NCI-H1436 (cell line): Measurements from ENCODE around the gene ZNF695.
"Not testable (repeated sequence)": the region's sequence is repeated elsewhere in the genome, so short reads cannot be mapped to it uniquely, and the experiment has no call there.

Source experiments
- DNase-seq: peaks from one replicate; lab custom pipeline; 2025; lab: John Stamatoyannopoulos, UW

Gene ZNF695

DNA sequence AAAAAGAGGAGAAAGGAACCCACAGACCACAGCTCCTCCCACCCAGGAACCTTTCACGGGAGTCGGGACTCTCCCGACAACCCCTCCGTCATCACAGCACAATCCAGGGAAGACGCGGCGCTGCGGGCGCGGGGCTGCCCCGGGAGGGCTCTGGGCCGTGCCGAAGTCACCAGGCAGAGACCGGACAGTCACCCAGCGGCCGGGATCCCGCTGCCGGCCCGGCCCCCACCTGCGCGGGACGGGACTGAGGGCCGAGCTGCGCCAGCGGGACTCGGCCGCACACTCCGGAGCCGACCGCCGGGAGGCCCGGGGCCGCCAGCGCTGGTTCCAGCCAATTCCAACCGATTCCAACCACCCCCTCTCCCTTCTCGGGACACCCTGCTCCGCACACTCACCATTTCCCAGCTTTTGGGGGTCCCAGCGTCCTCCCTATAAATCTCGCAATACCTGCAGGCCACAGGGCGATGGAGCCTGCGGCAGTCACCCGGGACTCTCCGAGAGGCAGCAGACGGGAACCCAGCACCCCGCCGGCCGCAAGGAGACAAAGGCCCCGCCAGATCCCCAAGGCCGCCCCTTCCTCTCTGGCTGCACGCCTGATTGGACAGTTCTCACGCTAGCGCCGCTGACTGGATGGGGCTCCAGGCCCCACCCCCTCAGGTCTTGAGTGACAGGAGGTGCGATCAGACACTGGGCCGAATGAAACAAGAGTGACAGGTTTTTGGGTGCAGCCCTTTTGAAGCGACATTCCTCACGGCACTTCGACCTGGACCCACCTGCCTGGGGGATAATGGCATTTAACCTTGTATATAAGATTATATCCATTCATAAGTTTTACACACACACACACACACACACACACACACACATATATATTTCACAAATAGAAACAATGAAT, at the start of gene ZNF695:
TSS of gene ZNF695 (minus strand) at position 547 of the 895 bp plus-strand sequence. CDS start at position 398, 149 bp downstream.
- peak; percentile 99 for DNase-seq

DNA sequence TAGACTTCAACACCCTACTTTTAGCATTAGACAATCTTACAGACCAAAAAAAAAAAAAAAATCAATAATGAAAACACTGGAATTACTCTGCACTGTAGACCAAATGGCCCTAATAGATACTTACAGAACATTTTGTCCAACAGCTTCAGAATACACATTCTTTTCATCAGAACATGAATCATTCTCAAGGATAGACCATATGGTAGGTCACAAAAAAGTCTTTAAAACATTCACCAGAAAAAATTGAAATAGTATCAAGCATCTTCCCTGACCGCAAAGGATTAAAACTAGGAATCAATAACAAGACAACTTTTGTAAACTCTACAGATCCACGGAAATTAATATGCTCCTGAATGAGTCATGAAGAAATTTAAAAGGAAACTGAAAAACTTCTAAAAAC, 48.2 kb upstream of the ZNF695 start:
- no peak for DNase-seq

DNA sequence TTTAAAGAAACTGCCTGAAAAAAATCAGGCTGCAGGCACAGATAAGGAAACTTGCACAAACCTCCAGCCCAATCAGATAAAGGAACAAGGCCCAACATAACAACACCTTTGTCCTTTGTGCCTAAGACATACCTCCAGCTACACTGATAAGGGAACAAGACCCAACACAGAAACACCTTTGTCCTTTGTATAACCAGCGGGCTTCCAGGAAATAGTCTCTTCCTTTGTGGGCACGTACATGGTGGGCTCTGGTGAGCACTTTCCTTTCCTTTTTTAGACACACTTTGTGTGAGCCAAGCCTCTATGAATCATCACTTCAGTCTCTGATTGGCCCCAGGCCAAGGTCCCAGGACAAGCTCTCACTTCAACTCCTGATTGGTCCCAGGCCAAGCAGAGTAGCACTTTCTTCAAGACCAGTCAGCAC, 47.1 kb upstream of the ZNF695 start:
- DNase-seq: no peak

DNA sequence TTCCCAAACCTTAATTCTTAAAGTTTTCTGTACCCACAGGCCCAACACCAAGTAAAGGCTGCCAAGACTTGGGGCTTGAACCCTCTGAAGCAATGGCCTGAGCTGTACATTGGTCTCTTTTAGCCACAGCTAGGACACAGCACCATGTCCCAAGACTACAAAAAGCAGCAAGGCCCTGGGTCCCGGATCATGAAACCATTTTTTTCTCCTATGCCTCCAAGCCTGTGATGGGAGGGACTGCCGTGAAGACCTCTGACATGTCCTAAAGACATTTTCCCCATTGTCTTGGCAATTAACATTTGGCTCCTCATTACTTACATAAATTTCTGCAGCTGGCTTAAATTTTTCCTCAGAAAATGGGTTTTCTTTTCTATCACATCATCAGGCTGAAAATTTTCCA, 39.8 kb upstream of the ZNF695 start:
- no peak for DNase-seq

DNA sequence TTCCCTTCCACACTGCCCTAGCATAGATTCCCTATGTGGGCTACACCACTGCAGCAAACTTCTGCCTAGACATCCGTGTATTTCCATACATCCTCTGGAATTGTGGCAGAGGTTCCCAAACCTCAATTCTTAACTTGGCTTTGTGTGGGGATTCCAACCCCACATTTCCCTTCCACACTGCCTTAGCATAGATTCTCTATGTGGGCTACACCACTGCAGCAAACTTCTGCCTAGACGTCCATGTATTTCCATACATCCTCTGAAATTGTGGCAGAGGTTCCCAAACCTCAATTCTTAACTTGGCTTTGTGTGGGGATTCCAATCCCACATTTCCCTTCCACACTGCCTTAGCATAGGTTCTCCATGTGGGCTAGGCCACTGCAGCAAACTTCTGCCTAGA, 39.4 kb upstream of the ZNF695 start:
- DNase-seq: no peak

DNA sequence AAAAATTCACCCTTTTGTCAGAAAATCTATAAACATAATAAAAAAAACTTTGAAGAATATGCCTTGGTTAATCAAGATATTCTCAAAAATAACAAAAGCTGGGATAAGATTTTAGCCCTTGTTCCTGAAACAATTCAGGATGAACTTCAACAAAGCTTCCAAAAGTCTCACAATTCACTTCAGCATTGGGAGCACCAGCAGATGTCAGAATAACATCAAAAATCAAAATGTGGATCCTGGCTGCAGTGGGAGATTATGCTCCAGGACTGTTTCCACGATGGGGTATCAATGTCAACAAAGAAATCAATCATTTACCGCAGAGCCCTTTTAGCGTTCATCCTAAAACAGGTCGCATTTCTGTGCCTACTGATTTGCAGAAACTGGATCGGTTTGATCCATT, 35.5 kb upstream of the ZNF695 start:
- DNase-seq: no peak

DNA sequence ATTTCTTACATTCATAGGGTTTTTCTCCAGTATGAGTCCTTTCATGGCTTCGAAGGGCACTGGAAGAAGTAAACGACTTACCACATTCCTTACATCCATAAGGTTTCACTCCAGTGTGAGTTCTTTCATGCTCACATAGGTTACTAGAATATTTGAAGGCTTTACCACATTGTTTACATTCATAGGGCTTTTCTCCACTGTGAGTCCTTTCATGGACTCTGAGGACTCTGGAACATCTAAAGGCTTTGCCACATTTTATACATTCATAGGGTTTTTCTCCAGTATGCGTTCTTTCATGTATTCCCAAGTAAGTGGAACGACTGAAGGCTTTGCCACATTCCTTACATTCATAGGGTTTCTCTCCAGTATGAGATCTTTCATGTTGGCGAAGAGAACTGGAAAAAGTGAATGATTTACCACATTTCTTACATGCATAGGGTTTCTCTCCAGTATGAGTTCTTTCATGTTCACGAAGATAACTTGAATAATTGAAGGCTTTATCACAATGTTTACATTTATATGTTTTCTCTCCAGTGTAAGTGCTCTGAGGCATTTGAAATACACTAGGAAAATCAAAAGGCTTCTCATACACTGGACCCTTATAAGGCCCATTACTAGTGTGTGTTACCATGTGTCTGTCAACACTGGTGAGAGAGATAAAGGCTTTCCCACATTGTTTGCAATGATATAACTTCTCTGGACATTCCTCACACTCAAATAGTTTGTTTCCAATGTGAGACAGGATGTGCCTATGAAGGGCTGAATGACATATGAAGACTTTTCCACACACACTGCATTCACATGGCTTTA, 29.9 kb upstream of the ZNF695 start:
- no peak for DNase-seq

DNA sequence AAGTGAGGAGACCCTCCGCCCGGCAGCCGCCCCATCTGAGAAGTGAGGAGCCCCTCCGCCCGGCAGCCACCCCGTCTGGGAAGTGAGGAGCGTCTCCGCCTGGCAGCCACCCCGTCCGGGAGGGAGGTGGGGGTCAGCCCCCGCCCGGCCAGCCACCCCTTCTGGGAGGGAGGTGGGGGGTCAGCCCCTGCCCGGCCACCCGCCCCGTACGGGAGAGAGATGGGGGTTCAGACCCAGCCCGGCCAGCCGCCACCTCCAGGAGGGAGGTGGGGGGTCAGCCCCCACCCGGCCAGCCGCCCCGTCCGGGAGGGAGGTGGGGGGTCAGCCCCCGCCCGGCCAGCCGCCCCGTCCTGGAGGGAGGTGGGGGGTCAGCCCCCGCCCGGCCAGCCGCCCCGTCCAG, 24.4 kb upstream of the ZNF695 start:
- DNase-seq: not testable (repeated sequence)

DNA sequence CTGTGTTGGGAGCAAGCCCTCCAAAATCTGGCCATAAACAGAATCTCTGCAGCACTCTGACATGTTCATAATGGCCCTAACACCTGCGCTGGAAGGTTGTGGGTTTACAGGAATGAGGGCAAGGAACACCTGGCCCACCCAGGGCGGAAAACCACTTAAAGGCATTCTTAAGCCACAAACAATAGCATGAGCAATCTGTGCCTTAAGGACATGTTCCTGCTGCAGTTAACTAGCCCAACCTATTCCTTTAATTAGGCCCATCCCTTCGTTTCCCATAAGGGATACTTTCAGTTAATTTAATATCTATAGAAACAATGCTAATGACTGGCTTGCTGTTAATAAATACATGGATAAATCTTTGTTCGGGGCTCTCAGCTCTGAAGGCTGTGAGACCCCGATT, 16.8 kb upstream of the ZNF695 start:
- DNase-seq: not testable (repeated sequence)

DNA sequence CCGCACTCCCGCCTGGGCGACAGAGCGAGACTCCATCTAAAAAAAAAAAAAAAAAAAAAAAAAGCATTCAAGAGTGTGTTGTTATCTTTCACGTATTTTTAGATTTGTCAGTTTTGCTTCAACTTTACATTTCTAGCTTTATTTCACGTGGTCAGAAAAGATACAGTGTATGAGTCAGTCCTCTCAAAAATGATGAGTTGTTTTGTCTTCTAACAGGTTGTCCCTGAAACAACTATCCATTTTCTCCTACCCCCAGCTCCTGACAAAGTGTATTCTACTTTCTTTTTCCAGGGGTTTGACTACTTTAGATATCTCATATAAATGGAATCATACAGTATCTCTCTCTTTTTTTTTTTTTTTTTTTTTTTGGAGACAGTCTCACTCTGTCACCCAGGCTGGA, 5.5 kb upstream of the ZNF695 start:
- no peak for DNase-seq

DNA sequence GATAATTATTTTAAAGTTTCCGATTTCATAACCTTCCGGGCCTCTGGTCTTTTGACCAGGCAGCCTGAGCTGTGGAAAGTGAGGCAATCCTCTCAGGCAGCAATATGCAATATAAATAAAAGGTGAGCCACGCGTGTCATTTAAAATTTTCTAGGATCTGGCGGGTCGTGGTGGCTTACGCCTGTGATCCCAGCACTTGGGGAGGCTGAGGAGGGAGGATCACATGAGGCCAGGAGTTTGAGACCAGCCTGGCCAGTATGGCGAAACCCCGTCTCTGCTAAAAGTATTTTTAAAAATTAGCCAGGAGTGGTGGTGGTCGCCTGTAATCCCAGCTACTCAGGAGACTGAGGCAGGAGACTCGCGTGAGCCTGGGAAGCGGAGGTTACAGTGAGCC, 546 bp upstream of the ZNF695 start:
- DNase-seq: no peak

DNA sequence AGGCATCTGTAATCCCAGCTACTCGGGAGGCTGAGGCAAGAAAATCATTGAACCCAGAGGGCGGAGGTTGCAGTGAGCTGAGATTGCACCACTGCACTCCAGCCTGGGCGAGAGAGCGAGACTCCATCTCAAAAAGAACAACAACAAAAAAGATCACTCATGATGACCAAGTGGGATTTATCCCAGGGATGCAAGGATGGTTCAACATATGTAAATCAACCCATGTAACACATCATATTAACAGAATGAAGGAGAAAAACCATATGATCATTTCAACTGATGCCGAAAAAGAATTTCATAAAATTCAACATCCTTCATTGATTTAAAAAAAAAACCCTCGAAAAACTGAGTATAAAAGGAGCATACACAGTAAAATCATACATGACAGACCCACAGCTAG, 3.8 kb downstream of the ZNF695 start:
- not testable (repeated sequence) for DNase-seq

DNA sequence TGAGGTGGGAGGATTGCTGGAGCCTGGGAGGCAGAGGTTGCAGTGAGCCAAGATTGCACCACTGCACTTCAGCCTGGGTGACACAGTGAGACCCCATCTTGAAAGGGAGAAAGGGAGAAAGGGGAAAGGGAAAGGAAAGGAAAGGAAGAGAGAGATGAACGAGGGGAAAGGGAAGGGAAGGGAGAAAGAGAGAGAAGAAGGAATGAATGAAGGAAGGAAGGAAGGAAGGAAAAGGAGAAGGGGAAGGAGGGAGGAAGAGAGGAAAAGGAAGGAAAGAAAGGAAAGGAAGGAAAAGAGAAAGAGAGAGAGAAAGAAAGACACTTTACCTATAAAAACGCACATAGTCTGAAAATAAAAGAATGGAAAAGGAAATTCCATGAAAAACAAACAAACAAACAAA, 18.0 kb downstream of the ZNF695 start:
- DNase-seq: no peak

DNA sequence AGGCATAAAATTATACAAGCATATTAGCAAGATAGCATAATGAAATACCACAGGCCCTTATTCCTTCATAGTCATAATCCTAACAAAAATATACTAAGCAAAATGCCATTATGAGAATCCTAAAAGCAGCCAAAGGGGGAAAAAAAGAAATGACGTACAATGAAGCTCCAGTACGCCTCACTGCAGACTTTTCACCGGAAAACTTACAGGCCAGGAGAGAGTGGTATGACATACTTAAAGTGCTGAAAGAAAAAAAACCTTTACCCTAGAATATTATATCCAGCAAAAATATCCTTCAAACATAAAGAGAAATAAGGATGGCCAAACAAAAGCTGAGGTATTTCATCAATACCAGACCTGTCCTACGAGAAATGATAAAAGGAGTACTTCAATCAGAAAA, 19.5 kb downstream of the ZNF695 start:
- DNase-seq: no peak

DNA sequence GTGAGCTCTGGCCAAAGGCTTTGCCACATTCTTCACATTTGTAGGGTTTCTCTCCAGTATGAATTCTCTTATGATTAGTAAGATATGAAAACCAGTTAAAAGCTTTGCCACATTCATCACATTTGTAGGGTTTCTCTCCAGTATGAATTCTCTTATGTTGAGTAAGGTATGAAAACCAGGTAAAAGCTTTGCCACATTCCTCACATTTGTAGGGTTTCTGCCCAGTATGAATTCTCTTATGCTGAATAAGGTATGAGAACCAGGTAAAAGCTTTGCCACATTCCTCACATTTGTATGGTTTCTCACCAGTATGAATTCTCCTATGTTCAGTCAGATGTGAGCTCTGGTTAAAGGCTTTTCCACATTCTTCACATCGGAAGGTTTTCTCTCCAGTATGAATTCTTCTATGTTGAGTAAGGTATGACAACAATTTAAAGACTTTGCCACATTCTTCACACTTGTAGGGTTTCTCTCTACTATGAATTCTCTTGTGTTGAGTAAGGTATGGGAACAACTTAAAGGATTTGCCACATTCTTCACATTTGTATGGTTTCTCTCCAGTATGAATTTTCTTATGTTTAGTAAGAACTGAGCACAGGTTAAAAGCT, 20.7 kb downstream of the ZNF695 start:
- DNase-seq: no peak

DNA sequence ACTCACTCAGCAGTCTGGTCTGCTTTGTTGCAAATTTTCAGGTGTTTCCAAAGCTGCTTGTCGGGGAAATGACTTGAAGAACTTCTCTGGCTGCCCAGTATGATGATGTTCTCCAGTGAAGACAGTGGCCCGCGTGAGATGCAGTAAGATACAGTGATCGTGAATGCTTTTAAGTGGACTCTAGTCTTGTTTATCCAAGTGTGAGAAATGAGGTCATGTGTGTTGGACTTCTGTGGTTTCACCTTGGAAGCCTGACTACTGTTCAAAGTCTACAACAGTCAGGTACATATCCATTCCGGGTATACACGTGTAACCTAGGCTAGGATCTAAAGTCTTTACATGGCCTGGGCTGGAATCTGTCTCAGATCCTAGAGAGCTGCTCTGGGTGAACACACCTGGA, 29.1 kb downstream of the ZNF695 start:
- no peak for DNase-seq

DNA sequence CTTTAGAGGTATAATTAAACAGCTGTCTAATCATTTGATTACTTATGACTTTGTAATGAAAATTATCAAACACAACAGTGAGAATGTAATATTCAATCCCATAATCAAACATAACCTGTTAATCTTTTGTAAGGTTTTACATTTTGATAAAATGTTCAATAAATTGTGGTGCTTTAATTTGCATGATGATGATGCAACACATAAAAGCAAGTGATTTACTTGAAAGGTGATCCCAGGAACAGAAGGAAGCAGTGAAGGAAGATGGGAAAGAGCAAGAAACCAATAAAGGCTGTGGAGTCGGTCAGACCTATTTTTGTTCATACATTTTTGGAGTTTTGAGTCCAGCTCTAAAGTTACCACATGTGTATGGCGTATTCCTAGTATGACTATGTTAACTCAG, 29.6 kb downstream of the ZNF695 start:
- DNase-seq: no peak

DNA sequence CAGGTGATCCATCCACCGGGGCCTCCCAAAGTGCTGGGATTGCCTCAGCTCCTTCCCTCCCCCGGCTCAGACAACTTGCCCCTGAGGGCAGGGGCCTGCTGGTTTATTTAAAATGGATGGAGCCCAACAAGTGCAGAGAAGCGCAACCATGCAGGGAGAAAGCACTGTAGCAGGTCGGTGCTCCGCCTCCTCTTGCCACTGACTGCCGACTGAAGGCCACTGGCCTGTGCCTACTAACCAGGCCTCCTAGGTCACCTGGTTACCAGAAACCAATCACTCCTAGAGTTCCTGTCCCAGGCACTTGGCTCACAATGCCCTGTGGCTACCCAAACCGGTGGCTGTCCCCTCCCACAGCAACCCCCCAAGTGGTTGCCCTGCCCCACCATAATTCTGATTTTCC, 35.9 kb downstream of the ZNF695 start:
- no peak for DNase-seq

DNA sequence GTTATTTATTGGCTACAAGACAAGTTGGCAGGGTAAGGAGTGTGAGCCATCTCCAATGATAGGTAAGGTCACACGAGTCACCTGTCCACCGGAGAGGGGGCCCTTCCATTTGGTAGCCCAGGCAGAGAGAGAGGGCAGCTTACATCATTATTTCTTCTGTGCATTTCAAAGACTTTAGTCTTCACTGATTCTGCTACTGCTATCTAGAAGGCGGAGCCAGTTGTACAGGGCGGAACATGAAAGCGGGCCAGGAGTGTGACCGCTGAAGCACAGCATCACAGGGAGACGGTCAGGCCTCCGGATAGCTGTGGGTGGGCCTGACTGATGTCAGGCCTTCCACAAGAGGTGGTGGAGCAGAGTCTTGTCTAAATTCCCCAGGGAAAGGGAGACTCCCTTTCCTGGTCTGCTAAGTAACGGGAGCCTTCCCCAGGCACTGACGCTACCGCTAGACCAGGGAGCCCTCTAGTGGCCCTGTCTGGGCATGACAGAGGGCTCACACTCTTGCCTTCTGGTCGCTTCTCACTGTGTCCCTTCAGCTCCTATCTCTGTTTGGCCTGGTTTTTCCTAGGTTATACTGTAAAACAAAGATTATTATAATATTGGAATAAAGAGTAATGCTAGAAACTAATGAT, 36.7 kb downstream of the ZNF695 start:
- no peak for DNase-seq

DNA sequence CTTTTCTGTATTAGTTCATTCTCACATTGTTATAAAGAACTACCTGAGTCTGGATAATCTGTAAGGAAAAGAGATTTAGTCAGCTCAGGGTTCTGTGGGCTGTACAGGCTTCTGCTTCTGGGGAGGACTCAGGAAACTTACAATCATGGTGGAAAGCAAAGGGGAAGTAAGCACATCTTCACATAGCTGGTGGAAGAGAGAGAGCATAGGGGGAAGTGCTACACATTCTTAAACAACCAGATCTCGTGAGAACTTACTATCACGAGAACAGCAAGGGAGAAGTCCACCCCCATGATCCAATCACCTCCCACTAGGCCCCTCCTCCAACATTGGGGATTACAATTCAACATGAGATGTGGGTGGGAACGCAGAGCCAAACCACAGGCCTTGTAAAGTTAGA, 38.2 kb downstream of the ZNF695 start:
- DNase-seq: no peak

DNA sequence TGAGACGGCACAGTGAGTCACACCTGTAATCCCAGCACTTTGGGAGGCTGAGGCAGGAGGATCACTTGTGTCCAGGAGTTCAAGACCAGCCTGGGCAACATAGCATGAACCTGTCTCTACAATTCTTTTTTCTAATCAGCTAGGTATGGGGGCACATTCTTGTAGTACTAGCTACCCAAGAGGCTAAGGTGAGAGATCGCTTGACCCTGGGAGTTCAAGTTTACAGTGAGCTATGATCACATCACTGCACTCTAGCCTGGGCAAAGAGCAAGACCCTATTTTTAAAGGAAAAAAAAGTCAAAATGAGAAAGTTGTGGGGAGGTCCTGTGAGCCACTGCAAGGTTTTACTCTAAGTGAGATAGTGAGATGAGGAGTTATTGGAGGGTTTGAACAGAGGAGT, 41.4 kb downstream of the ZNF695 start:
- DNase-seq: no peak

DNA sequence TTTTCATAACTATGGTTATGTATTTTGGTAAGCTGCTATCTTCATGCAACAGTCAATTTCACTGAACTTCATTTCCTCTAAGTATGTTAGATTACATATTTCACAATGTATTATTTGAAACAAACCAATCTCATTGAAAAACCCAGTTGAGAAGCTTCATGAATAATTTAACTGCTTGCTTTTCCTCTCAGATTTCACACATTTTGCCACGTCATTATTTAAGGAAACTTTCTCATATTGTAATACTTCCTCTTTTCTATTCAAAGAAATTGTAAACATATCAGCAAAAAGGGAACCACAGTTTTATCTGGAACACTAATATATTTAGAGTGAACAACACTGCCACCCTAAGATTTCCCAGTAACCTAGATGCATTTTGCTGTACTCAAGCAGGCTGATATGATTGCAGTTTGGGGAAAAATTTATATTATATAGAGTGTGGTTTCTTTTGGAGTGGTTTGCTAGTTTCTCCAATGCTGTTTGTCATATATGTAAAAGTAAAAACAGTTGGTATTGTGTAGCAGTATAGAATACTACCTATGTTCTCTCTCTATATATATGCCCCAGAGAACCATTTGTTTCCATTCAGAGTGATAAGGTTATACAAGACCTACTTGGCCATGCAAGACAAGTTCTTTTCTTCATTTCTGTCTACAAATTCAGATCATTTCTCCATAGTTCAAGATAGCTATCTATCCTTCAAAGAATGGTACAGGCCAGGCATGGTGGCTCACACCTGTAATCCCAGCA, 47.7 kb downstream of the ZNF695 start:
- DNase-seq: no peak
